Stimulated activated CD4-positive, alpha-beta T cell treated with anti-CD3 and anti-CD28 coated beads, Interleukin-4, amount 100 ng/mL, for 24 hours (primary cell): ENCODE results near the gene PLOD1.

Source experiments
- DNase-seq: peaks from one replicate; pipeline ENCODE4 v3.0.0-alpha.2; 2020

The PLOD1 gene

DNA sequence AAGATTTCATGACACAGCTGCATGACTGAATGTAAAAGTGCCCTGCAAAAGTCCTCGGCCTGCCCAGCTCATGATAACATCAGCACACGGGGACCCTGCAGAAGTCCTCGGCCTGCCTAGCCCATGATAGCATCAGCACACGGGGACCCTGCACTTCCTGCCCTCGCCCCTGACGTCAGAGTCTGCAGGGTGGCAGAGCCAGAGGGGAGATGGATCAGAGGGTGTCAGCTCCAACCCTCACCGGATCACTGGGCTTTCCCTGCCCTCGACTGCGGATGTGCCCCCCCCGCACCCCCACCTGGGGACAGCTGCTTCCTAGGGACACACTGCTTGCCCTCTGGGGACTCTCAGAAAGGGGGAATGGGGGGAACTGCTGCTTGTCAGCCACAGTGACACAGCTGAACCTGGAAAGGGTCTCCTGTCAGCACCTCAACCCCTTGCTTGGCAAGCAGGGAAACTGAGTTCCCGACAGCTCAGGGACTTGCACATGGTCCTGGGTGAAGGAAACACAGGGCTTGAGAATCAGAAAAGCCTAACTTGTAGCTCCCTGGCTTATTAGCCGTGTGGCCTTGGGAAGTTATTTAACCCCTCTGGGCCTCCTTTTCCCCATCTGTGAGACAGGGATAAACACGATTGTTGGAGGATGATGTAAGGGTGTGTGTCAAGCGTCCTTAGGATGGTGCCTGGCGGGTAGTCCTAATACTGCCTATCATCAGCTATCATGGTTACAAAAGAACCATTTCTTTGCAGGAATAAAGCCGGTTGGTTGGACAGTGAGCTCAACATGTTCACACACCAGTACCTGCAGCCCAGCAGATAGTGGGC, 76.4 kb downstream of the PLOD1 start:
- no peak for DNase-seq

DNA sequence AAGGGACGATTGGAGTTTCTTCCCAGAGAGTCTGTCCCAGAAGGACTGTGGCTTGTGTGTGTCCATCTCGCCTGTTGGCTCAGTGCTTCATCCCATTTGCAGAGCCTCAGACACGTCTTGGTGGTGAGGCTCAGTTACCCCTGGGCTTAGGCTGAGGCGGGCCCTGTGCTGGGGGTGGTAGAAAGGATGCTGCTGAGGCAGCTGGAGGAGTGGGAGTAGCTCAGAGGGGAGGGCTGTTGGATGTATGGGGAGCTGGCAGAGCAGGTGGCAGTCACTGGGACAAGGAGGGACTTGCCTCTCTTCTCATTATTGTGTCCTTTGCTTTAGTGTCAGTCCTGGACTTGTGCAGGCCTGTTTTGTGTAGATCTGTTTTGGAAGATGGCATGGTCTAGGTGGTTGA, 77.5 kb downstream of the PLOD1 start:
- no peak for DNase-seq

DNA sequence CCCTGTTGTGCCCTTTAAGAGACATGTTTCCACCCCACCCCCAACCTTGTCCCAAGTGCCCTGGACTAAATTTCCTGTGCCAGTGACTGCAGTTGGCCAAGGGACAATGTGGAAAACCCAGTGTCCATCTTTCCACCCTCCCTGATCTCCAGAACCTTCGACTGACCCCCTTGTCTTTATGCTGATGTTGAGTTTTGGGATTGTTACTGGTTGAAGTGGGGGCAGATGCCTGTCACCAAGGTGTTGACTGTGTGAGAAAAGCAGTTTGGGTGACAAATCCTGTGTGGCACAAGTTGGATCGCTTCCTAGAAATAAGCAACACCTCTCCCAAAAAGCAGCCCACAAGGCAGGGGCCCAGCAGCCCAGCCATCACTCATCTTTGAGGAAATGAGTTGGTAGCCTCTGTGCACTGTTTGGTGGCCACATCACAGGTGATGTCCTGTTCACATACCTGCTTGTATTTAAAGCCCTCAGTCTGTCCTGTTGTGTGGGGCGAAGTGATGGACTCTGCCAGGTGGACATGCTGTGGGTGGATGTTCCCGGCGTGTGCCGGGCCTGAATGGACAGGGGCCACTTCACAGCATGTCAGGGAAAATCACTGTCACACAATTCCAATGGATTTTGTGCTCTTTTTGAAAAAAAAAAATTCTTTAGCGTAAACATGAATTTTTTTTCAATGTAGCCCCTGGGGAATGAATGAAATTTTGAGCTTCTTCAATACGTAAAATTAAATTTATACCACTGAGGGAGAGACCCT, 78.2 kb downstream of the PLOD1 start:
- DNase-seq, result no peak

DNA sequence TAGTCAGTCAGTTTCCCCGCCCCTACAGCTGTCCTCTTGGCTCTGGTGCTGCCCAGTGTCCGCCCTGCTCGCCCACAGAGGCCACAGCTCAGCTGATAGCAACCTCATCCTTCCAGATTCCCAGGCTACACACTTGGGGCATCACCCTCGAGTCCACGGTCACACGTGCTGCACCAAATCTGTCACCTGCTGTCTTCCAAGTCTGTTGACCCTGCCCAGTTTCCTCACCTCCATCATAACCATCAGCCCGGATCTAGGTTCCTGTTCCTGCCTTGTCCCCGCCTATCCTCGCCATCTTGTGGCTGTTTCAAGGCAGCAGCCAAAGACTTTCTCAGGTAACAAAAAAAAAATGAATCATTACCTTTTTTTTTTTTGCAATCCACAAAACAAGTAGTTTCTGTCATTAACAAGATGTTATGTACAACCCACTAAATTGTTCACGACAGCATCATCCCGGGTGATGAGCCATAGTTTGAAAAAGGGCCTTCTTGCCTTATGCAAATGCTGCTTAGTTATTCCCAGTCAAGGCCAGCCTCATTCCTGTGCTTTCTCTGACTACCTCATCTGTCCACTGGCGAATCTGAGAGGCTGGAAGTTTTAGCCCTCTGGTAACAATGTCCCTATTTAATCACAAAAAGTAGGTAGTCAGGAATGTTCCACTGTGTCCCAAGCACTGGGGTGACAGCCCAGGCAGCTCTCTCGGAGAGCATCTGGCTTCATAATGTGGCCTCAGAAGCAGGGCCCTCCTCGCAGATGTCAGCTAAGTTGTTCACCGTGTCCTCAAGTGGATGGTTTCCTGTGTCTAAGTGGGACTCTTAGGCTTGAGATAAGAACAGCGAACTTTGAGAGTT, 79.8 kb downstream of the PLOD1 start:
- DNase-seq, result no peak

DNA sequence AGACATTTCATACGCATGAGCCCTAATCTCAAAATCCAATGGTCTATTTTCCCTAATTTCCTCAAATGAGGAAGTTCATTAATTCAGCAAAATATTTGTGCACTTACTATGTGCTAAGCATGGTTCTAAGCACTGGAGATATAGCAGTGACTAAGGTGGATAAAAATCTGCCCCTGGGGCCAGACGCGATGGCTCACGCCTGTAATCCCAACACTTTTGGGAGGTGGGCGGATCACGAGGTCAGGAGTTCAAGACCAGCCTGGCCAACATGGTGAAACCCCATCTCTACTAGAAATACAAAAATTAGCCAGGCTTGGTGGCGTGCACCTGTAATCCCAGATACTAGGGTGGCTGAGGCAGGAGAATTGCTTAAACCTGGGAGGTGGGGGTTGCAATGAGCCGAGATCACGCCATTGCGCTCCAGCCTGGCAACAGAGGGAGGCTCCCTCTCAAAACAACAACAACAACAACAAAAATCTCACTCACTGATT, 80.5 kb downstream of the PLOD1 start:
- no peak for DNase-seq

DNA sequence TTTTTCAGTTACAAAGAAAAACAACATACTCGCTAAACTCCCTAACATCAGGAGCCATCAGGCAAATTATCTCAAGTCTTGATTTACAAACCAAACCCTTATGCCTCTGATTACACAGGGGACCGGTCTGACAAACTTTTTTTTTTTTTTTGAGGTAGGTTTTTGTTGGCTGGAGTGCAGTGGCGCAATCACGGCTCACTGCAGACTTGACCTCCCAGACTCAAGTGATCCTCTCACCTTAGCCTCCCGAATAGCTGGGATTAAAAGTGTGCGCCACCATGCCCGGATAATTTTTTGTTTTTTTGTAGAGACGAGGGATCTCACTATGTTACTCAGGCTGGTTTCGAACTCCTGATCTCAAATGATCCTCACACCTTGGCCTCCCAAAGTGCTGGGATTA, 81.0 kb downstream of the PLOD1 start:
- DNase-seq, result no peak

DNA sequence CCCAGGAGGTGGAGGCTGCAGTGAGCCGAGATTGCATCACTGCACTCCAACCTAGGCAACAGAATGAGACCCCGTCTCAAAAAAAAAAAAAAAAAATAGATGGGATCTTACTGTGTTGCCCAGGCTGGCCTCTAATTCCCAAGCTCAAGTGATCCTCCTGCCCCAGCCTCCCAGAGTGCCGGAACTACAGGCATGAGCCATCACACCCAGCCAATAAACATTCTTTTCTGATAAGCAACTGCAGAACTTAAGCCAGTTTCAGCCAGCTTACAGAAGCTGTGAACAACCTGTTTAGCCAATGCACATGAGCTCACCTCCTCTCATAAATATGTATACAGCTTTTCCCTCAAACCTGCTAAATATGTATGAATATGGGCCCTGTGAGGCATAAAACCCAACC, 81.7 kb downstream of the PLOD1 start:
- DNase-seq, result no peak

DNA sequence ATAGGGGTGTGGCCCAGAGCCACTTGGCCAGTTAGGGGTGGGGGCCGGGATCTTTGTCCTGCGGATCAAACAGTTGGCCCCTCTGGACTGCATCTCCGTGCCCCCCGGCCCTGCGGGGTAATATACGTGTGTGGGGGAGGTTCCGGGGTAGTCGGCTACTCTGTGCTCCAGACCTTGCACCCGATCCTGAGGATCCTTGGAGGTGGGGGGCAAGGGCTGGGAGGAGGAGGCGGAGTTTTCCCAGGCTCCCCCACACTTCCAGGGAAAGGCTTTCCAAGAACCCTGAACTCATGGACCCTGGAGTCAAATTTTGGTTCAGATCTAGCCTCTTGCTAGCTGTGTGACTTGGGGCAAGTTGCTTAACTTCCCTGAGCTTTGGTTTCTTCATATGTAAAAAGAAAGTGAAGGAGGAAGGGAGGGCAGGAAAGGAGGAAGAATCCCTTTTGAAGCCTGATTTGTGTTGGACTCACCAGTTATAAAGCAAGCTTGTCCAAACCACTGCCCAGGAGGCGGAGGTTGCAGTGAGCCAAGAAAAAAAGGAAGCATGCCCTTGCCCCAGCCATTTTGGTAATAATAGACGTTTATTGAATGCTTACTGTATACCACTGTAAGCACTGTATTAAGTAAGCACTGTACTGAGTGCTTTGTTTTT, 85.5 kb downstream of the PLOD1 start:
- no peak for DNase-seq

DNA sequence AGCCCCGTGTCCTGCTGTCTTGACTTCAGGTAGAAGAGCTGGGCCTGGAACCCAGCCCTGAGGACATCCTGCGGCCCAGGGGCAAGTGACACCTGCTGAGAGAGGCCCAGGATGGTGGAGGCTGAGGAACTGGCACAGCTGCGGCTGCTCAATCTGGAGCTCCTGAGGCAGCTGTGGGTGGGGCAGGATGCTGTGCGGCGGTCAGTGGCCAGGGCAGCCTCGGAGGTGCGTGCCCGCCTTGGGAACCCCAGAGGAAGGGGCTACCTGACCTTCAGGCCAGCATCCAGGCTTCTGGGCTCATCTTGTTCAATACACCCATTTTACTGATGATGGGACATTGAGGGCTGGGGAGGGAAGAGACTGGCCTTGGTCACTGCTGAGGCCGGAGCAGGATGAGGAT, 87.1 kb downstream of the PLOD1 start:
- no peak for DNase-seq

DNA sequence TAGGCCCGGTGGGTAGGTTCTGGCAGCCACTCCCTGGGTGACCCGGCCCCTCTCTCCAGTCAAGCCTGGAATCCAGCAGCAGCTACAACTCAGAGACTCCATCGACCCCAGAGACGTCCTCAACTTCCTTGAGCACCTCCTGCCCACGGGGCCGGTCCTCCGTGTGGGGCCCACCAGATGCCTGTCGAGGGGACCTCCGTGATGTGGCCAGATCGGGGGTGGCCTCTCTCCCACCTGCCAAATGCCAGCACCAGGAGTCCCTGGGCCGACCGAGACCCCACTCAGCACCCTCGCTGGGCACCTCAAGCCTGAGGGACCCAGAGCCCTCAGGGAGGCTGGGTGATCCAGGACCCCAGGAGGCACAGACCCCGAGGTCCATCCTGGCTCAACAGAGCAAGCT, 87.5 kb downstream of the PLOD1 start:
- no peak for DNase-seq
